BE2C (cell line): ENCODE data around the gene STOX1.
"Not testable (repeated sequence)": the region's sequence is repeated elsewhere in the genome, so short reads cannot be mapped to it uniquely, and the experiment has no call there.

ENCODE experiments used
- DNase-seq: peaks from one replicate; pipeline ENCODE4 v3.0.0-alpha.2; 2020
- H3K27me3 ChIP-seq: fragments of 250-450 bp; sonication (Bioruptor Pico); 2 replicates; pipeline ENCODE4 v1.5.1; 2020; ENCODE audit warnings: mild to moderate bottlenecking
- H3K36me3 ChIP-seq: fragments of 250-450 bp; sonication (Bioruptor Pico); 2 replicates; pipeline ENCODE4 v1.5.1; 2020; ENCODE audit warnings: mild to moderate bottlenecking
- H3K4me1 ChIP-seq: fragments of 250-450 bp; sonication (Bioruptor Pico); 2 replicates; pipeline ENCODE4 v1.5.1; 2020
- H3K4me3 ChIP-seq: 2 replicates; pipeline ENCODE4 v1.5.1; 2011; ENCODE audit warnings: low read depth, low read length
- H3K9me3 ChIP-seq: fragments of 250-450 bp; sonication (Bioruptor Pico); 2 replicates; pipeline ENCODE4 v1.5.1; 2020
- CTCF ChIP-seq: IDR thresholded peaks from 2 replicates; pipeline ENCODE4 v1.5.1; 2012; ENCODE audit warnings: mild to moderate bottlenecking, low read depth, low read length

The STOX1 gene

GRCh38 chr10:68848281-68848680 is 20.9 kb downstream of the STOX1 start:
- TF ChIP-seq CTCF: no peak
- H3K4me3 ChIP-seq: no peak overlapping the region

DNA sequence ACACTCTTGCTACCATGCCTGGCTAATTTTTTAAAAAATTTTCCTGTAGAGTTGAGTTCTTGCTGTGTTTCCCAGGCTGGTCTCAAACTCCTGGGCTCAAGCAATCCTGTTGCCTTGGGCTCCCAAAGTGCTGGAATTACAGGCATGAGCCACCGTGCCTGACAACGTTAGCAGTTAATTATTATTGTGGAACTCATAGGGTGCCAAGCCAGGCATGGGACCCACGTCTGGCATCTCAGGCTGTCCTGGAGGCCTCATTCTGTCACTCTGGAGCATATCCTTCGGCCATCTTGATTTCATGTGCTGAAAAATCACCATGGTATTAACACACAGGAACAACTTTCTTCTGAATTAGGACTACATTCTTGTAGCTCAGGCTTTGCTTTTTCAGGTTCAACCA is 21.5 kb downstream of the STOX1 start:
- TF ChIP-seq CTCF: no peak
- Histone ChIP-seq H3K36me3 (no peaks in the 10 kb centered on the region), H3K27me3 (no peaks in the 10 kb centered on the region), H3K4me3 (no peak overlapping the region), H3K9me3 (no peaks in the 10 kb centered on the region), H3K4me1 (no peaks in the 10 kb centered on the region)
- DNase-seq: no peak

More at GRCh38 chr10:68848281-68848680, 20.9 kb downstream of the STOX1 start:
- Histone ChIP-seq H3K9me3 (no peaks in the 10 kb centered on the region), H3K4me1 (no peaks in the 10 kb centered on the region), H3K27me3 (no peaks in the 10 kb centered on the region), H3K36me3 (no peaks in the 10 kb centered on the region)
- DNase-seq: no peak

- no peak for TF ChIP-seq CTCF
- Histone ChIP-seq H3K36me3 (no peaks in the 10 kb centered on the region), H3K4me1 (no peaks in the 10 kb centered on the region)
These were observed 29.0 kb downstream of the STOX1 start for GRCh38 chr10:68856352-68856751.

DNA sequence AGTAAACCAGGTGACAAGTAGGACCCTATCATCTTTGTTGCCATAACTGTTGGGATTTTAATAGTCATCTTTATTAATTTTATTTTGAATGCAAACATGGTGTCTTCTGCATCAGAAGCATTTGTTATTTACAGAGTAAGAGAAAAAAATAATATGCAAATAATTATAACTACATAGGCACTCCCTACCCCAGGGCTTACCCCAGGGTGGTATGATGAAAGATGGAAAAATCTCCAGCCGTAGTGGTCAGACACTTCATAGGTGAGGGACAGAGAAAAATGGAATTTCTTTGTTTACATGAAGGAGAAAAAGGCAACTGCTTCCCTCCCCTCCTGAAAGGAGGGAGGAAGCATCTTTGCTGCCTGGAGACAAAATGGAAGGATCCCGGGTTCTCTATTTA is 29.7 kb downstream of the STOX1 start:
- no peaks in the 10 kb centered on the region for H3K36me3 ChIP-seq
- no peak overlapping the region for H3K4me3 ChIP-seq
- H3K27me3 ChIP-seq: no peaks in the 10 kb centered on the region
- H3K9me3 ChIP-seq: peaks cover 4% of the 10 kb centered on the region; the same call in 1 of the 2 replicates
- TF ChIP-seq CTCF: no peak
- H3K4me1 ChIP-seq: no peaks in the 10 kb centered on the region
- no peak for DNase-seq

More at GRCh38 chr10:68856352-68856751, 29.0 kb downstream of the STOX1 start:
- Histone ChIP-seq H3K9me3 (peaks cover 4% of the 10 kb centered on the region; the same call in 1 of the 2 replicates), H3K4me3 (no peak overlapping the region), H3K27me3 (no peaks in the 10 kb centered on the region)
- DNase-seq: no peak

DNA sequence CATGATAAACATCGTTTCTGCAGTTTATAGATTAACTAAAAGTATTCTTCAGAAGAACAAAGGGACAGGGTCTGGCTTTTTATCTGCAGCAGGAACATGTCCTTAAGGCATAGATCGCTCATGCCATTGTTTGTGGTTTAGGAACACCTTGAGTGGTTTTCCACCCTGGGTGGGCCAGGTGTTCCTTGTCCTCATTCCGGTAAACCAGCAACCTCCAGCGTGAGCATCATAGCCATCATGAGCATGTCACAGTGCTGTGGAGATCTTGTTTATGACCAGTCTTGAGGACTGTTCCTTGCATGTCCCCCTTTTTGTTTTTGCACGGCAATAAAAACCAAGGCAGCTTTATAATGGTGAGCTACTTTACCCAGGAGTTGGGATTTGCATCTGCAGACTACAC is 33.9 kb downstream of the STOX1 start:
- no peak for TF ChIP-seq CTCF
- Histone ChIP-seq H3K9me3 (peaks cover 4% of the 10 kb centered on the region; the same call in 1 of the 2 replicates), H3K4me1 (no peaks in the 10 kb centered on the region), H3K27me3 (no peaks in the 10 kb centered on the region), H3K36me3 (no peaks in the 10 kb centered on the region), H3K4me3 (no peak overlapping the region)
- no peak for DNase-seq

GRCh38 chr10:68864611-68865010 is 37.3 kb downstream of the STOX1 start:
- Histone ChIP-seq H3K4me3 (no peak overlapping the region), H3K9me3 (peaks cover 4% of the 10 kb centered on the region; the same call in 1 of the 2 replicates), H3K27me3 (no peaks in the 10 kb centered on the region), H3K36me3 (no peaks in the 10 kb centered on the region), H3K4me1 (no peaks in the 10 kb centered on the region)
- DNase-seq: no peak
- TF ChIP-seq CTCF: no peak

DNA sequence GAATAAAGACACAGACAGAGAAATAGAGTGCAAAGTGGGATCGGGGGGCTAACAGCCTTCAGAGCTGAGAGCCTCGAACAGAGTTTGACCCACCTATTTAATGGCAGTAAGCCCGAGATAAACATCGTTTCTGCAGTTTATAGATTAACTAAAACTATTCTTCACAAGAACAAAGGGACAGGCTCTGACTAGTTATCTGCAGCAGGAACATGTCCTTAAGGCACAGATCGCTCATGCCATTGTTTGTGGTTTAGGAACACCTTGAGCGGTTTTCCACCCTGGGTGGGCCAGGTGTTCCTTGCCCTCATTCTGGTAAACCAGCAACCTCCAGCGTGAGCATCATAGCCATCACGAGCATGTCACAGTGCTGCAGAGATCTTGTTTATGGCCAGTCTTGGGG is 40.8 kb downstream of the STOX1 start:
- peaks cover 19% of the 10 kb centered on the region for H3K4me1 ChIP-seq
- H3K9me3 ChIP-seq, DNase-seq, H3K36me3 ChIP-seq, H3K27me3 ChIP-seq, H3K4me3 ChIP-seq: not testable (repeated sequence)
